Loucy (cell line): ENCODE data around the gene SPATA2L.
A peak's percentile ranks its signal among the peaks of the same experiment; 100 is the strongest.

Experiments used
- H2AFZ ChIP-seq: fragments of 200-600 bp; sonication (generic); 2 replicates; pipeline ENCODE4 v1.6.0; 2016; ENCODE audit warnings: antibody characterized with exemption, mild to moderate bottlenecking, low read length, moderate library complexity
- H3F3A ChIP-seq: fragments of 200-600 bp; 2 replicates; pipeline ENCODE4 v1.6.0; 2016; ENCODE audit warnings: antibody characterized with exemption, low read depth, mild to moderate bottlenecking
- H3K27me3 ChIP-seq: fragments of 200-600 bp; sonication (generic); 2 replicates; pipeline ENCODE4 v1.6.1; 2014; ENCODE audit warnings: low read length, mild to moderate bottlenecking; ENCODE audit not compliant: insufficient read depth, poor library complexity, severe bottlenecking
- H3K36me3 ChIP-seq: fragments of 200-600 bp; sonication (generic); 2 replicates; pipeline ENCODE4 v1.6.1; 2016; ENCODE audit warnings: low read length; ENCODE audit not compliant: insufficient read depth
- H3K4me1 ChIP-seq: fragments of 200-600 bp; sonication (generic); 2 replicates; pipeline ENCODE4 v1.5.1; 2014; ENCODE audit warnings: low read length, mild to moderate bottlenecking; ENCODE audit not compliant: insufficient read depth, poor library complexity, severe bottlenecking
- H3K4me2 ChIP-seq: fragments of 200-600 bp; sonication (generic); 2 replicates; pipeline ENCODE4 v1.6.0; 2014; ENCODE audit warnings: antibody characterized with exemption, low read length, low read depth, mild to moderate bottlenecking; ENCODE audit not compliant: poor library complexity, severe bottlenecking
- H3K4me3 ChIP-seq: fragments of 200-600 bp; sonication (generic); 2 replicates; pipeline ENCODE4 v1.5.1; 2014; ENCODE audit warnings: low read length, mild to moderate bottlenecking, mixed read lengths; ENCODE audit not compliant: poor library complexity, severe bottlenecking
- H3K79me2 ChIP-seq: fragments of 200-600 bp; sonication (generic); 2 replicates; pipeline ENCODE4 v1.6.1; 2014; ENCODE audit warnings: low read length; ENCODE audit not compliant: insufficient read depth
- H3K9ac ChIP-seq: fragments of 200-600 bp; sonication (generic); 2 replicates; pipeline ENCODE4 v1.6.0; 2014; ENCODE audit warnings: mild to moderate bottlenecking, low read depth, low read length, moderate library complexity; ENCODE audit not compliant: poor library complexity, severe bottlenecking
- H3K9me2 ChIP-seq: fragments of 200-600 bp; sonication (generic); replicated peaks from 2 replicates; pipeline ENCODE4 v1.6.1; 2016; ENCODE audit warnings: low read depth, low read length, mixed read lengths
- H3K9me3 ChIP-seq: fragments of 200-600 bp; sonication (generic); 2 replicates; pipeline ENCODE4 v1.6.1; 2014; ENCODE audit warnings: mild to moderate bottlenecking, antibody characterized with exemption, low read length, low read depth; ENCODE audit not compliant: insufficient read depth
- H4K20me1 ChIP-seq: fragments of 200-600 bp; sonication (generic); 2 replicates; pipeline ENCODE4 v1.6.0; 2014; ENCODE audit warnings: antibody characterized with exemption, low read length, mild to moderate bottlenecking; ENCODE audit not compliant: insufficient read depth, poor library complexity, severe bottlenecking
- CTCF ChIP-seq: fragments of 200-600 bp; sonication (generic); conservative IDR thresholded peaks from 2 replicates; pipeline ENCODE4 v1.5.1; 2014; ENCODE audit warnings: mild to moderate bottlenecking, antibody characterized with exemption, low read length
- EZH2phosphoT487 ChIP-seq: fragments of 200-600 bp; IDR thresholded peaks from 2 replicates; pipeline ENCODE4 v1.6.1; 2018; ENCODE audit warnings: antibody characterized with exemption, mild to moderate bottlenecking, moderate library complexity, borderline replicate concordance

The SPATA2L gene

GRCh38 chr16:89722392-89723278, 21.1 kb upstream of the SPATA2L start:
- H3K4me2 ChIP-seq: peak overlapping the region; percentile 70
- H3F3A ChIP-seq: no peaks in the 10 kb centered on the region
- H3K9me3 ChIP-seq: no peaks in the 10 kb centered on the region
- peak overlapping the region; percentile 78 for H3K9ac ChIP-seq
- TF ChIP-seq EZH2phosphoT487 (no peak), CTCF (no peak)
- peaks cover 13% of the 10 kb centered on the region for H3K4me1 ChIP-seq
- H3K79me2 ChIP-seq: peaks cover 22% of the 10 kb centered on the region
- H3K9me2 ChIP-seq: no peaks in the 10 kb centered on the region
- H3K36me3 ChIP-seq: no peaks in the 10 kb centered on the region; the same call in 1 of the 2 replicates
- no peak overlapping the region for H2AFZ ChIP-seq
- peak overlapping the region; percentile 80 for H3K4me3 ChIP-seq
- peaks cover 24% of the 10 kb centered on the region for H4K20me1 ChIP-seq
- H3K27me3 ChIP-seq: no peaks in the 10 kb centered on the region

GRCh38 chr16:89721546-89722391, 20.3 kb upstream of the SPATA2L start:
- H3K36me3 ChIP-seq: no peaks in the 10 kb centered on the region; the same call in 1 of the 2 replicates

More at GRCh38 chr16:89721546-89722391, 20.3 kb upstream of the SPATA2L start:
- H3K4me2 ChIP-seq: peak overlapping the region; percentile 70
- no peaks in the 10 kb centered on the region for H3K27me3 ChIP-seq
- H3F3A ChIP-seq: no peaks in the 10 kb centered on the region
- H3K4me1 ChIP-seq: peaks cover 13% of the 10 kb centered on the region
- no peak overlapping the region for H2AFZ ChIP-seq
- H4K20me1 ChIP-seq: peaks cover 24% of the 10 kb centered on the region
- peaks cover 22% of the 10 kb centered on the region for H3K79me2 ChIP-seq
- H3K9ac ChIP-seq: peak overlapping the region; percentile 78
- no peaks in the 10 kb centered on the region for H3K9me3 ChIP-seq
- peak overlapping the region; percentile 80 for H3K4me3 ChIP-seq
- H3K9me2 ChIP-seq: no peaks in the 10 kb centered on the region
- no peak for TF ChIP-seq CTCF
- no peak for TF ChIP-seq EZH2phosphoT487
